HG03558 (cell line): ENCODE measurements around the gene PELI2.

ENCODE experiments used
- ATAC-seq: cut with Tn5 transposase; IDR thresholded peaks from one replicate; pipeline ENCODE4 v1.9.1; 2021; ENCODE audit warnings: moderate number of reproducible peaks; ENCODE audit not compliant: unreplicated experiment; ENCODE audit errors: extremely low read depth

Gene PELI2

DNA sequence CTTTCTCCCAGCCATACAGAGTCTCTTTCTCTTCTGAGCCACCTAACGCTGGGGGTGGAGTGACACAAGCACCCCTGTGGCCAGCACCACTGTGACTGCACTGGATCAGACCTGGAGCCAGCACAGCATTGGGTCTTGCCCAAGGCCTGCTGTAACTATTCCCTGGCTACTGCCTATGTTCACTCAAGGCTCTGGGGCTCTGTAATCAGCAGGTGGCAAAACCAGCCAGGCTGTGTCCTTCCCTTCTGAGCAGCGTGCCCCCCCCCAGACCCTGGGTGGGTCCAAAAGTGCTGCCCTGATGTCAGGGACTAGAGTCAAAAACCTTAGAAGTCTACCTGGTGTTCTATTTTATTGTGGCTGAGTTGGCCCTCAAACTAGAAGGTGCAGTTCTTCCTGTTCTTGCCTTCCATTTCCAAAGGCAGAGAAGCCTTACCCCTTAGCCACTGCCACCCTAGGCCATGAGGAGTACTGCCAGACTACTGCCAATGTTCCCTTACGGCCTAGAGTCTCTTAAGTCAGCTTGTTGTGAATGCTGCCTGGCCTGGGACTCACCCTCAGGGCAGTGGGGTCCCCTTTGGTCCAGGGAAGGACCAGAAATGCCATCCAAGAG, 49.9 kb downstream of the PELI2 start:
- no peak for ATAC-seq

DNA sequence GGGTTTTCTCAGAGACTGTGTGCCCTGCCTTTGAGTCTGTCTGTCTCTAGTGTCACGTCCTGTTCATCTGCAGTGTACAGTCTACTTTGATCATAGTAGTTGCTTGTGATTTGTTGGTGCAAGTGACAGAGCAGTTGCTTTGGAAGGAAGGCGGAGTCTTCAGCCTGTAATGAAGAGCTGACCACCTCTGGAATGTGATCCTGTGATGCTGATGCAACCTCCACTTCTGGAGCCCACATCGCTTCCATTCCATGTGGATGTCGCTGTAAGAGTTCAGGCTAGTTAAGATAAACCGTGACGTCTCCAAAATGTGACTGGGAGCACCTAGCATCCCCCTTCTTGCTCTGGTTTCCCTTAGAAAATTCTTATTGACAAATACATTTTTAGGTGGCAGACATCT, 51.8 kb downstream of the PELI2 start:
- no peak for ATAC-seq

DNA sequence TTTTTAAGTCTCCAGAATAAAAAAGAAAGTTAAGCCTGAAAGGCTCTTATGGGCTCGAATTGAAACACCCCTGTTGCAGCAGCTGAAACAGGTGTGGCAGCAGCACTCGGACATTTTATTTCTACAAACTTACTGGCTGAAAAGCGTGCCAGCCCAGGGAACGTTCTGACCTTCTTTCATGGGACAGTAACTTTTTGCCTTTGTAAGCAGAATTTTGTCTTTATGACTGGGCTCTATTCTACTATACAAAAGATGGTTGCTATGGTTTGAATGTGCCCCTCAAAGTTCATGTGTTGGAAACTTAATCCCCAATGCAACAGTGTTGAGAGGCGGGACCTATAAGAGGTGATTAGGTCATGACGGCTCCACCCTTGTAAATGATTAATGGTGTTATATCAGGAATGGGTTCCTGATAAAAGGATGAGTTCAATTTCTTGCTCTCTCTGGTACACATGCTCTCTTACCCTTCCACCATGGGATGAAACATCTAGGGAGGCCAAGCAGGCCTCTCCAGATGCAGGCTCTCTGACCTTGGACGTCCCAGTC, 52.7 kb downstream of the PELI2 start:
- ATAC-seq, result no peak

DNA sequence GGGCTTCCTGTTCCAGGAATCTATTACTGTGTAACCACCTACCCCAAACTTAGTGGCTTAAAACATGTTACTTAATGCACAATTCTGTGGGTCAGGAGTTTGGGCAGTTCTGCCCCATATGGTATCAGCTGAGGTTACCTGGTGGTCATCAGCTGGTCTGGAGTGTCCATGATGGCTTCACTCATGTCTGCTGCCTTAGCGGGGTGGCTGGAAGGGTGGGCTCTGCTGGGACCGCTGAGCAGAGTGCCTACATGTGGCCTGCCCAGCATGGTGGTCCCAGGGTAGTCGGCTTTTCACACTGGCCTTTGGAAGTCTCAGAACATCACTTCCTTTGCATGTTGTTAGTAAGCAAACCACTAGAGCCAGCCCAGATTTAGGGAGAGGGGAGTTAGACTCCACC, 53.9 kb downstream of the PELI2 start:
- ATAC-seq, result no peak

- ATAC-seq, result no peak
Observed at GRCh38 chr14:56172571-56172971, 54.4 kb downstream of the PELI2 start.

DNA sequence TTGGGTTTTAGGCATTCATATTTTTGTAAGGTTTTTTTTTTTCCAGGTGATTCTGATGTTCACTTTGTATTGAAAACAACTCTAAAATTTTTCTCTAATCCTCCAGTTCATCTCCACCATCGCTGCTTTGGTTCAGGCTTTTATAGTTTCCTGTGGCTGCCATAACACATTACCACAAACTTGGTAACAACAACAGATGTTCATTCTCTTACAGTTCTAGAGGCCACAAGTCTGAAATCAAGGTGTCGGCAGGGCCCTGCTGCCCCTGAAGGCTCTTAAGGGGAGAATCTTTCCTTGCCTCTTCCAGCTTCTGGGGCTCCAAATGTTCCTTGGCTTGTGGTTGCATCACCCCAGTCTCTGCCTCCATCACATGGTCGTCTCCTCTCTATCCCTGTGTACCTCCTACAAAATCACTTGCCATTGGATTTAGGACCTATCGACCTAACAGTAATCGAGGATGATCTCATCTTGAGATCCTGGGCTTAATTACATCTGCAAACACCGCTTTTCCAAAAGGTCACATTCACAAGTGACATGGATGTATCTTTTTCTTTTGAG, 55.2 kb downstream of the PELI2 start:
- ATAC-seq, result no peak

- ATAC-seq, result no peak
Observed at GRCh38 chr14:56175773-56176172, 57.6 kb downstream of the PELI2 start.

DNA sequence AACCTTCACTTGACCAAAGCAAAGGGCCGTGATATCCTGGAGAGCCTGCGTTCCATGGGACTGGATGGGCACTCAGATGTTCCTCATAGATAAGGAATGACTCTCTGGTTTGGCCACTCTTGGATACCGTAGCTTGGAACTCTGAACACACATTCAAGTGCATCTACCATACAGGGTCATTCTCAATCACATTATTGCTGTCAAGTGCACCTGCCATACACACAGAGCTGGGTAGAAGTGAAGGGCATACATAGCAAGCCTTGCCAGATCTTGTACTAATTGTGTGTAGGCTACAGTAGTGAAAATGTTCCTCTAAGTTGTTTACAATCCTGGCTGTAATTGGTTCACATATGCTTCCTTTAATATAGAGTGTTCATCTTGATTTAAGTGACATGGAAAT, 58.3 kb downstream of the PELI2 start:
- no peak for ATAC-seq

DNA sequence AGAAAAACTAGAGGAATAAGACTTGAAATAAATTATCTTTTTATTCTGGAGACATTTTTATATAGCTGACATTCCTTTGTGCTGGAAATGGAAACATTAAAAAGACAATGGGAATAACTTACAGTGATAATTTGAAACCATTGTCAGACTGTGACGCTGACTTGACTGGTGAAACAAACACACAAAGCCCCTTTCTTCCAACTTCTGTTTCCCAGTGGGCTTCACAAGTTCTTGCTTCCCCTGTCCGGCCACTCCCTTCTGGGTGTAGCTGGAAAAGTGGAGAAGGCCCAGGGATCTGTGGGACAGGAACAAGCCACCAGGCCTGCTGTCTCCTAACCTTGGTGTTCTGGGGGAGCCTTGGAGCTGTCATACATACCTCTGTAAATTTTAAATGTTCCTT, 58.8 kb downstream of the PELI2 start:
- ATAC-seq, result no peak

DNA sequence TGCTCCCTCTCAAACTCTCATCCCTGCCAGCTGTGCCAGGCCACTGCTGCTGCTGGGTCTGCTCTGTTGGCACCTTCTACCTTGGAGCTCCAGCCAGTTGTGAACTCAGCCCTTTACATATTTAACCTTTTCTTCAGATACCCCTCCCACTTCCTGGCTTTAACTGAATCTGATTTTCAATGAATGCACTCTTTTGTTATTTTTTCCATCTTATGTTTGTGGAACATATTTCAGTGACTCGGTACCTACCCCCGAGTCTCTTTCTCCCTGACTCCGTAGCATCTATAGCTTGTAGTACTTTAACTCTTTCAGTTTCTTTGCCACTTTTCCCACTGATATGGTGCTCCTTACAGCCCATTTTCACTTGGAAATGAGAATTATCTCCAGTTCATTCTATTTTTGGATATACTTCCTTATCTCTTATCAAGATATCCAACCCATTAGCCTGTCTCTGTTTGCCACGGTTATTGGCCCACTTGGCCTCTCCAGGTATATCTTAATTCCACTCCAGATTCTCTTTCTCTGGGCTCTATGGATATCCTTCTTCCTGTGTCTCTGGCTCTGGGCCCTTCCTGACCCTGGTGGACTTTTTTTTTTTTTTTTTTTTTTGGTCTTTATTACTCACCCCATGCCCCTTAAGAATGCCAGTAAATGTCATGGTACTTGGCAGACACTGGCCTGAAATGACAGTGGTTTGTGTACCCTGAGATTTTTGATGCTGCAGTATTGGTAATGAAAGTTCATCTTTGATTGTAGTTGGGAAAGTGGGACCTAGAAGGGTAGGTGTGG, 62.7 kb downstream of the PELI2 start:
- ATAC-seq, result no peak

- no peak for ATAC-seq
Observed at GRCh38 chr14:56181681-56182085, 63.5 kb downstream of the PELI2 start.

DNA sequence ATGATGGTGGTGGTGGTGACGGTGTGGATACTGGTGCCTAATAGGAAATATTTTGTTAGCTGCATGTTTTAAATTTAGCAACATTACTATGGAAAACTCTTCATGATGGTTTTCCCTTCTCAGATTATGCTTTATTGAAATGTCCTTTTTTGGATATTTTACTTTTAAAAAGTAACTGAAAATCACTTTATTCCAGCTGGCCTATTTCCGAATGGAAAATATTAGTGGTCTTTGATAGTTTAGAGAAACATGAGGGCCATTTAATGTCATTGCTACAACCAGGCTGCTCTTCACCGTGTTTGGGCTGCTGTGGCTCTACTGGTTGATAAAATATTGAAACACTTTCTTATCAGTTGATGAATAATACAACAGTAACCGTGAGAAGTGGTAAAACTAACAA, 64.2 kb downstream of the PELI2 start:
- no peak for ATAC-seq

DNA sequence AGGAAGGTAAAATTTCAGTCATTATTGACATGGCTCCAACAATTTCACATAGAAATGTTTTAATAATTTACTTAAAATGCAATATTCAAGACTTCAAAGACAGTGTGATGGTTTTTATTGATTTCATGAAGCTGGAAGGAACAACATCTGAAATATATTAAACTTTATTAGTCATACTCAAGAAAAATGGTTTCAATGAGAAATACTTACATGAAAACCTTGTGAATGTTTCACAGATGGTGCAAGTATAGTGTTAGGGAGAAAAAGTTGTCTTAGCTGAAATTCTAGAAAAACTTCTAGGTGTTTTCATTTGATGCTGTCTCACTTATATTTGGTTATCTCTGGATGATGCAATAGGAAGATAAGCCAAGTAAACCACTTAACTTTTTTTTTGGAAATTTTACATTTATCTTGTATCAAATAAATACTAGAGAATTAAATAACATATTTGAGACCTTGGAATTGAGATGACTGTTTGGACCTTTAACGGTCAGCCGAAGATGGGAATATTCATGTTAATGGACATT, 65.5 kb downstream of the PELI2 start:
- ATAC-seq, result no peak

DNA sequence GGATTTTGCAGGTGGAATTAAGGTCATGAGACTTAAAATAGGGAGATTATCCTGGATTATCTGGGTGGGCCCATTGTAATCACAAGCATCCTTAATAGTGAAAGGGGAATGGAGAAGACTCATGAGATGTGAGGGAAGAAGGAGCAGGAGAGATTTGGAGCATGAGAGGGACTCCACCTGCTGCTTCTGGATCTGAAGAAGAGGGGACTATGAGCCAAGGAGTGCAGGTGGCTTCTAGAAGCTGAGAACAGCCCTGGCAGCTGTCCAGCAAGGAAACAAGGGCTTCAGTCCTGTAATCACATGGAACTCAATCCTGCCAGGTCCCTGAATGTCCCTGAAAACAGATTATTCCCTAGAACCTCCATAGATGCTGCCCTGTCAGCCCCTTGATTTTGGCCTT, 67.8 kb downstream of the PELI2 start:
- ATAC-seq, result no peak

DNA sequence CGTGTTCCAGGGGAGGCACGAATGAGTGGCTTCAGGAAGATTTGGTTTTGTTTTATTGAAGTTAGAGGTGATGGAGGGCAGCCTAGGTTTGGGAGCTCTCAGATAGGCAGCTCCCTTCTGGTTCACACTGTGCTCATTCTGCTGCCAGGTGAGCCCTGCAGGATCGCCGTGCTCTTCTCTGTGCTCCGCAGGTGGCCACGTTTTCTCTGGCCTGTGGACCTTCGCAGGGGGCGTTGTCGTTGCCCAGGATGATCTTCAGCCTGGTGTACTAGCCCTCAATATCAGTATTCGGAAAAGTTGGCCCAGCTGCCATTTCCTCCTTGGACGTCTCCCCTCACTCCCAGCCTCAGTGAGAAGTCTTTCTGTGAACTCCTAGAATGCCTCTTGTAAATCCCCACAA, 69.5 kb downstream of the PELI2 start:
- ATAC-seq, result no peak

DNA sequence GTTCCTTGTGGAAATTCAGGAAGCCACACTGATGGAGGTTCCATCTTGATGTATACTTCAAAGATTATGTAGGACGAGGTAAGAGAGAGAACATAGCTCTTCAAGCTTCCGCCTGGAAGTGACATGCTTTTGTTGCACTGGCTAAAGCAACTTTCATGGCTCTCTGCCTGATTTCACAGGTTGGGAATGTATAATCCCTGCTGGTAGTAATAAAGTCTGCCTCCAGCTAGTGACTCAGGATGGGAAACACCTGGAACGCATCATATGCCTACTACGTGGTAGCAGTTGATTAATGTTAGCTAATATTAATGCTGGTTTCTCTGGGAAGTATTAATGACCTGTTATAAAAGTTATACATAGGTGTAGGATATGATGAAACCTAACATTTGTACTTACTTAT, 71.1 kb downstream of the PELI2 start:
- ATAC-seq, result no peak

DNA sequence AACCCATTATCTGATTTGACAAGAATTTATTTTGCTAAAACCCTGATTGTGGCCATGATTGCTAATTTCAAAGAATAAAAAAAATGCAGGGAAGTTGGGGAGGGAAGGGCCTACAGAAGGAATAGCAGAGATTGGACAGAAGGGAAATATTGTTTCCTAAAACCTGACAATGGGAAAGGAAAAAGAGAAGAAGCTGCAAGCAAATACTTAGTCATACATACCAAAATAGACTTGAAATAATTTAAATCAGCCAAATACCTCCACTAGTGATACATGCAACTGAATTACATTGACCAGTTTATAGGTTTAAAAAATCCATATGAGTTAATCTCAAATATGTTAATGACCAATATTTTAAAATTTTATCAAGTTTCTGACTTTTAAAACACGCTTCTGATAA, 75.1 kb downstream of the PELI2 start:
- no peak for ATAC-seq

DNA sequence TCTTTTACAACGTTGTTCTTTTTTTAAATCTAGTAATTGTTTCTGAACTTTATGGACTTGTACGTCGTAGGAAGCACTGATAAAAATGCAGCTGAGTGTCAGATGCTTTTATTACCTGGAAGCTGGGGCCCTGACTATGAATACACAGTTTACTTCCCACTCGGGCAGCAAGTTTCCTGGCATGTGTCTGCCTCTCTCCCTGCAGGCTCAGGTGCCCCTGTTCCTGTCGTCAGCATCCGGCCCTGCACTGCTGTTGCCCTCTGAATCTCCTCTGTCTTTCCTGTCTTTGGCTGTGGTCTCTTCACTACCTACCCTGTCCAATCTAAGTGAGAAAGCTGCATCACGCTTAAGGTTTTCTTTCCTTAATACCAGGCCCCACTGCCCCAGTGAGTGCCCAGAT, 75.8 kb downstream of the PELI2 start:
- ATAC-seq, result no peak

GRCh38 chr14:56195223-56195622, 77.0 kb downstream of the PELI2 start:
- no peak for ATAC-seq

DNA sequence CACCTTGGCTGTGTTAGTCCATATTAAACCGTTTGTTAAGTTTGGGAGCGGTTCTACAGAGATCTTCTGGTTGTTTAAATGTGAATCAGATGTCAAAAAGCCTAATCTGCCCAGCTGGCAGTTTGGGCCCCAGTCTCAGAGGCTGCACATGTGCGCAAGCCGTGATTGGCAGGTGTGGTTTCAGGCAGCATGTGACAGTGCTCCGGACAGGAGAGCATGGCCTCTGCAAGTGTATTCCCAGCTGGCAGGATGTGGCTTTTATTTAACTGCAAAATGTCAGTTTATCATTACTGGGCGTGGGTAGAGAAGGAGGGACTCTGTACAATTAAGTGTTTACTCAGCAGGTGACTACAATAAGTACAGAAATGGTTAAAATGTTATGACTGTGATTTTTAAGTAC, 77.5 kb downstream of the PELI2 start:
- peak; percentile 55 for ATAC-seq

DNA sequence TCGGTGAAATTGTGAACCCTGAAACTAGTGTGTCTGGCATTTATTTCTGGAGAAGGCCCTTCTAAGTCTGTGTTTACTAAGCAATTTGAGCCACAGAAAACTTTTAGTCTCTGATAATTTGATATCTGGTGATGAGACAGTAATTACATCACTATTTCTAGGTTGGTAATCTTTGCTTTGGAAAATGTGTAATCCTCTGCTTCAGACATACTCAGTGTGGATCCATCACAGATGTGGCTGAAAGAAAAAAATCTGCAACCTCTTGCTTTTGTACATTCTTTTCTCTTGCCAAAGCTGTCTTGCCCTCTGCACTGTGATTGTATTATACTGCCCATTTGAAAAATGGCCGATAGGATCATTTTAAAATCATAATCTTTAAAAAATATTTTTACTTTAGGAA, 78.1 kb downstream of the PELI2 start:
- ATAC-seq, result no peak
